ENCODE data around the gene PTPRN2.

The PTPRN2 gene

GRCh38 chr7:158073845-158074840 lies 513.5 kb downstream of the PTPRN2 start:
- DNase-seq, result no peak

GRCh38 chr7:158072991-158073730 lies 514.5 kb downstream of the PTPRN2 start:
- DNase-seq, result no peak

- no peak for DNase-seq
Observed at GRCh38 chr7:158070222-158070920, 517.3 kb downstream of the PTPRN2 start.

- no peak for DNase-seq
Observed at GRCh38 chr7:158068853-158069252, 518.8 kb downstream of the PTPRN2 start.

- DNase-seq, result no peak
Observed at GRCh38 chr7:158067931-158068482, 519.6 kb downstream of the PTPRN2 start.

GRCh38 chr7:158067219-158067930 lies 520.2 kb downstream of the PTPRN2 start:
- no peak for DNase-seq

GRCh38 chr7:158066085-158066484 lies 521.5 kb downstream of the PTPRN2 start:
- DNase-seq, result no peak

GRCh38 chr7:158065340-158065739 lies 522.3 kb downstream of the PTPRN2 start:
- no peak for DNase-seq

- DNase-seq, result no peak
Observed at GRCh38 chr7:158064631-158065030, 523.0 kb downstream of the PTPRN2 start.

GRCh38 chr7:158063850-158064610 lies 523.6 kb downstream of the PTPRN2 start:
- DNase-seq, result no peak

- DNase-seq, result no peak
Observed at GRCh38 chr7:158062661-158063060, 525.0 kb downstream of the PTPRN2 start.

- no peak for DNase-seq
Observed at GRCh38 chr7:158061884-158062656, 525.6 kb downstream of the PTPRN2 start.

GRCh38 chr7:158061026-158061630 lies 526.5 kb downstream of the PTPRN2 start:
- no peak for DNase-seq

GRCh38 chr7:158060216-158060615 lies 527.4 kb downstream of the PTPRN2 start:
- DNase-seq, result no peak

GRCh38 chr7:158057446-158057845 lies 530.2 kb downstream of the PTPRN2 start:
- no peak for DNase-seq

GRCh38 chr7:158056761-158057160 lies 530.9 kb downstream of the PTPRN2 start:
- DNase-seq, result no peak

- no peak for DNase-seq
Observed at GRCh38 chr7:158055726-158056510, 531.7 kb downstream of the PTPRN2 start.

GRCh38 chr7:158054611-158055010 lies 533.0 kb downstream of the PTPRN2 start:
- DNase-seq, result no peak

GRCh38 chr7:158054081-158054480 lies 533.5 kb downstream of the PTPRN2 start:
- no peak for DNase-seq
